Mesendoderm (in vitro differentiated cells): Measurements from ENCODE around the gene ADAM12.

Experiments used
- DNase-seq: peaks from one replicate; pipeline ENCODE4 v3.0.0; 2013
- H2AK5ac ChIP-seq: 2 replicates; pipeline ENCODE4 v1.6.1; 2013; ENCODE audit warnings: low read length, inconsistent platforms
- H2BK120ac ChIP-seq: 2 replicates; pipeline ENCODE4 v1.6.1; 2013; ENCODE audit warnings: low read depth, mild to moderate bottlenecking, low read length, moderate library complexity, mixed read lengths
- H2BK15ac ChIP-seq: replicated peaks from 2 replicates; pipeline ENCODE4 v1.6.1; 2013; ENCODE audit warnings: low read depth, mild to moderate bottlenecking, moderate library complexity
- H2BK5ac ChIP-seq: 2 replicates; pipeline ENCODE4 v1.6.1; 2013; ENCODE audit warnings: low read length, inconsistent platforms
- H3K18ac ChIP-seq: 2 replicates; pipeline ENCODE4 v1.6.1; 2013; ENCODE audit warnings: mild to moderate bottlenecking, low read length, mixed read lengths
- H3K23ac ChIP-seq: one replicate; pipeline ENCODE4 v1.6.1; 2013; ENCODE audit warnings: low read length
- H3K27ac ChIP-seq: 2 replicates; pipeline ENCODE4 v1.5.1; 2013; ENCODE audit warnings: low read depth, mild to moderate bottlenecking, inconsistent platforms, low read length, moderate library complexity
- H3K27me3 ChIP-seq: 2 replicates; pipeline ENCODE4 v1.6.1; 2013; ENCODE audit warnings: low read length, control low read depth, mild to moderate bottlenecking, inconsistent platforms; ENCODE audit not compliant: insufficient read depth, poor library complexity
- H3K36me3 ChIP-seq: 2 replicates; pipeline ENCODE4 v1.6.1; 2013; ENCODE audit warnings: low read length, inconsistent platforms; ENCODE audit not compliant: control insufficient read depth, insufficient read depth
- H3K4ac ChIP-seq: one replicate; pipeline ENCODE4 v1.6.1; 2013; ENCODE audit warnings: low read depth, mild to moderate bottlenecking, low read length, moderate library complexity
- H3K4me1 ChIP-seq: 2 replicates; pipeline ENCODE4 v1.6.1; 2013; ENCODE audit warnings: low read depth, low read length, inconsistent platforms; ENCODE audit not compliant: control insufficient read depth
- H3K4me2 ChIP-seq: 2 replicates; pipeline ENCODE4 v1.6.1; 2013; ENCODE audit warnings: low read length
- H3K4me3 ChIP-seq: 2 replicates; pipeline ENCODE4 v1.5.1; 2013; ENCODE audit warnings: mild to moderate bottlenecking, low read length
- H3K56ac ChIP-seq: one replicate; pipeline ENCODE4 v1.6.1; 2013; ENCODE audit warnings: low read length
- H3K79me1 ChIP-seq: 2 replicates; pipeline ENCODE4 v1.6.1; 2013; ENCODE audit warnings: low read length, inconsistent platforms
- H3K79me2 ChIP-seq: 2 replicates; pipeline ENCODE4 v1.6.1; 2013; ENCODE audit warnings: mild to moderate bottlenecking, low read length; ENCODE audit not compliant: control insufficient read depth, insufficient read depth
- H3K9ac ChIP-seq: 2 replicates; pipeline ENCODE4 v1.6.1; 2013; ENCODE audit warnings: low read length, inconsistent platforms
- H4K5ac ChIP-seq: one replicate; pipeline ENCODE4 v1.6.1; 2013; ENCODE audit warnings: low read length
- H4K8ac ChIP-seq: one replicate; pipeline ENCODE4 v1.6.1; 2013; ENCODE audit warnings: low read depth, mild to moderate bottlenecking, control low read depth, low read length, moderate library complexity
- WGBS: extraction: QIAGEN DNeasy Blood & Tissue Kit; methylation state at CpG from one replicate; pipeline ENCODE4 v1.1.7; 2013; ENCODE audit warnings: low lambda C conversion rate, missing lambda C conversion rate; ENCODE audit not compliant: insufficient coverage; ENCODE audit errors: extremely low coverage; 5-methylcytosine and 5-hydroxymethylcytosine counted together

ADAM12 gene

DNA sequence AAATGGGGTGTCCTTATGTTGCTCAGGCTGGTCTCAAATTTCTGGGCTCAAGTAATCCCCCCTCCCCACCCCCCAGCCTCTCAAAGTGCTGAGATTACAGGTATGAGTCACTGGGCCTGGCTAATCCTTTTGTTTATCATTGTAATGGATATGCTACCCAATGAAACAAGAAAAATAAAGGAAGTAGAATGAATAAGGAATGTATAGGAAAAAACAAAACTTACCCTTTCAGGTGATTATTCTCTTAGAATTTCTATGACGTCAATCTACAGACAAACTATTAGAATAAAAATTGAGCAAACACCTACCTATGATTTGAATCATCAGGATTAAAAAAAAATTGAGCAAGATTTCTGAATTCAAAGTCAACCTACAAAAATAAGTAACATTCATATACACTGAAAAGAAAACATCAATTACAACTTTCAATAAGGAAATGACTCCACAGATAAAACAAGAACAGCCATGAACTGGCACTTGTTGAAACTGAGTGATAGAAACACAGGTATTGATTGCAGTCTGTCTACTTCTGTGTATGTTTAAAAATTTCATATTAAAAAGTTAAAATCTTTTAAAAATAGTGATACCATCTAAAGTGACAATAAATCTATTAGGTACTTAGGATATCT is 12.2 kb downstream of the ADAM12 start:
- H3K27ac ChIP-seq, result no peak overlapping the region
- no CpG with 5 or more reads among the region's 1 CpG for WGBS
- H3K56ac ChIP-seq, result no peak overlapping the region

DNA sequence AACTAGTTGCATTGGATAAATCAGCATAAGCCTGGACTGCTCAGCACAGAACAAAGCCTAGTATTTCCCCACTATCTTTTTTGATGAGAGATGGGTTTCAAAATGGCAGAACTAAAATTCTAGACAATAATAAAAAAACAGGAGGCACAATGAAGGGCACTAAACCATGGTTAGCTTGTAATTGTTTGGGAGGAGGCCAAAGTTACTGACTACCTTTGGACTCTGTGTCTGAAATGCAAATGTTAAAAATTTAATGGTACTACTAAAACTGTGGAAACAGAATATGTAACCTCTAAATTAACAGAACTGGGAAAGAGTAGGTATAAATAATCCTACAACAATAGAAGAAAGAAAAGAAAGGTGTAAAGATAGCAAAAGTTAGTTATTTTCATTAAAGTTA is 13.0 kb downstream of the ADAM12 start:
- H2AK5ac ChIP-seq, result no peak overlapping the region
- H3K4me1 ChIP-seq, result no peaks in the 10 kb centered on the region
- no peak overlapping the region for H3K27ac ChIP-seq
- no peak overlapping the region for H4K5ac ChIP-seq
- H3K4me3 ChIP-seq, result no peak overlapping the region
- no peak overlapping the region for H3K4ac ChIP-seq
- no peaks in the 10 kb centered on the region for H3K27me3 ChIP-seq
- no peak overlapping the region for H3K23ac ChIP-seq
- H3K36me3 ChIP-seq, result no peaks in the 10 kb centered on the region
- no peak overlapping the region for H2BK15ac ChIP-seq
- no peak overlapping the region for H3K56ac ChIP-seq
- H3K79me1 ChIP-seq, result no peaks in the 10 kb centered on the region
- DNase-seq, result no peak
- H2BK5ac ChIP-seq, result no peak overlapping the region
- H4K8ac ChIP-seq, result no peak overlapping the region
- no peak overlapping the region for H3K4me2 ChIP-seq
- no peak overlapping the region for H2BK120ac ChIP-seq
- no peak overlapping the region for H3K18ac ChIP-seq
- no peak overlapping the region for H3K9ac ChIP-seq
- H3K79me2 ChIP-seq, result no peaks in the 10 kb centered on the region

More for the DNA sequence above, 12.2 kb downstream of the ADAM12 start:
- H4K5ac ChIP-seq, result no peak overlapping the region
- H3K18ac ChIP-seq, result no peak overlapping the region
- H3K79me1 ChIP-seq, result no peaks in the 10 kb centered on the region
- no peak for DNase-seq
- H2BK120ac ChIP-seq, result no peak overlapping the region
- H3K4me3 ChIP-seq, result no peak overlapping the region
- H3K9ac ChIP-seq, result no peak overlapping the region
- H3K4me1 ChIP-seq, result no peaks in the 10 kb centered on the region
- no peaks in the 10 kb centered on the region for H3K27me3 ChIP-seq
- H2AK5ac ChIP-seq, result no peak overlapping the region
- H2BK5ac ChIP-seq, result no peak overlapping the region
- no peaks in the 10 kb centered on the region for H3K36me3 ChIP-seq
- no peak overlapping the region for H3K4ac ChIP-seq
- H3K4me2 ChIP-seq, result no peak overlapping the region
- no peak overlapping the region for H4K8ac ChIP-seq
- no peaks in the 10 kb centered on the region for H3K79me2 ChIP-seq
- H2BK15ac ChIP-seq, result no peak overlapping the region
- H3K23ac ChIP-seq, result no peak overlapping the region

DNA sequence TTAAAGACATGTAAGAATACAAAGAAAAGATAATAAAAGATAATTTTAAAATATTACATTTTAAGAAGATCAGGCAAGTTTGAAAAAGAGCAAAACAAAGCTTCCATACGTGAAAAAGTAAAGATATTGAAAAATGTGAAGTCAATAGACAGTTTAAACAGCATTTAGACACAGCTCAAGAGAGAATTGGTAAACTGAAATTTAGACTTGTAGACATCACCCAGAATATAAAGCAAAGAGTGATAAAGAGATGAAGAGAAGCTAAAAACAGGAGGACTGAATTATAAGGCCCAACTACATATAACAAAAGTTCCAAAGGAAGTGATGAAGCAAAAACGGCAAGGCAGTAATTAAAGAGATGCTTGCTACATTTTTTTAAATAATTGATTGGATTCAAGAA is 13.8 kb downstream of the ADAM12 start:
- Histone ChIP-seq H3K18ac (no peak overlapping the region), H3K9ac (no peak overlapping the region), H2AK5ac (no peak overlapping the region), H3K4me2 (no peak overlapping the region), H3K79me1 (no peaks in the 10 kb centered on the region), H4K8ac (no peak overlapping the region), H2BK5ac (no peak overlapping the region), H3K27ac (no peak overlapping the region), H3K4me1 (no peaks in the 10 kb centered on the region), H4K5ac (no peak overlapping the region), H3K79me2 (no peaks in the 10 kb centered on the region), H3K4ac (no peak overlapping the region), H2BK15ac (no peak overlapping the region), H3K36me3 (no peaks in the 10 kb centered on the region), H2BK120ac (no peak overlapping the region), H3K23ac (no peak overlapping the region), H3K27me3 (no peaks in the 10 kb centered on the region), H3K56ac (no peak overlapping the region), H3K4me3 (no peak overlapping the region)
- no CpG with 5 or more reads among the region's 2 CpGs for WGBS
- no peak for DNase-seq

DNA sequence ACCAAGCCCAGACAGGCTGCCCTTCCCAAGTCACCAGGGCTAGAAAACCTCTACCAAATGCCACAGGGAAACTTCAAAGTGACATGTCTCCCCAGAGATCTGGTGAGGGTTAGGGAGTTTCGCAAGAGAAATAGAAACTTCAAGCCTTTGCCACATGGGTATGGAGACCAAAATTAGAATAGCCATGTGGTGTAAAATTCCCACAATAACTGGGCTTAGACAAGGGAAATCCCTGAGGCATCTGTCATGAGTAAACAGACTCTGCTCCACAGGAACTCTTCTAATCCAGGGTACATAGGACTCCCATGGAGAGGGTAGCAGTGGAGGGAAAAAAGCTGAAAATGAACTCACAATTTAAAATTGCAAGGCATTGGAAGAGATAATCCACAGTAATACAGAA is 14.3 kb downstream of the ADAM12 start:
- no peak for DNase-seq
- no peaks in the 10 kb centered on the region for H3K27me3 ChIP-seq
- no peak overlapping the region for H3K4ac ChIP-seq
- H2AK5ac ChIP-seq, result no peak overlapping the region
- H2BK120ac ChIP-seq, result no peak overlapping the region
- H3K18ac ChIP-seq, result no peak overlapping the region
- no peak overlapping the region for H3K23ac ChIP-seq
- no peak overlapping the region for H2BK5ac ChIP-seq
- H4K8ac ChIP-seq, result no peak overlapping the region
- no peaks in the 10 kb centered on the region for H3K36me3 ChIP-seq
- H3K9ac ChIP-seq, result no peak overlapping the region
- H3K27ac ChIP-seq, result no peak overlapping the region
- no CpG with 5 or more reads among the region's 1 CpG for WGBS
- H3K79me1 ChIP-seq, result no peaks in the 10 kb centered on the region
- H4K5ac ChIP-seq, result no peak overlapping the region
- H3K79me2 ChIP-seq, result no peaks in the 10 kb centered on the region
- H2BK15ac ChIP-seq, result no peak overlapping the region
- no peak overlapping the region for H3K4me3 ChIP-seq
- H3K4me2 ChIP-seq, result no peak overlapping the region
- H3K4me1 ChIP-seq, result no peaks in the 10 kb centered on the region
- no peak overlapping the region for H3K56ac ChIP-seq

DNA sequence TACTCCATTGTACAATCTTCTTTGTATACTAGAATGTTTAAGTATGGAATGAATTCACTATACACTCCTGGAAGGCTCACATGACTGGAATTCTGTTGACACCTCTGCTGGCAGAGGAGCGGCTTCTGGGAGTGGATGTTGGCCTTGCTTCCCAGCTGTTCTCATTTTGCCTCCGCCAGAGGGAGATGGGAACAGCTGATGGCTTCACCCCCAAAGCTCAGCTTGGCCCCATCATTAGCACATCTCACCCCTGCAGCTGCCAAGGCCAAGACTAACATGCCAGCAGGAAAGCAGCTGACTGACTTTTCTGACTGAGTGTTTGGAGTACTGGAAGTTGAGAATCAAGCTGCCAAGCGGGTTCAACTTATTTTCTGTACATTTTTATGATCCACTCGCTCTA is 15.1 kb downstream of the ADAM12 start:
- no peak overlapping the region for H4K5ac ChIP-seq
- DNase-seq, result no peak
- WGBS, result no CpG with 5 or more reads among the region's 4 CpGs
- no peak overlapping the region for H2BK120ac ChIP-seq
- no peak overlapping the region for H2BK15ac ChIP-seq
- H3K56ac ChIP-seq, result no peak overlapping the region
- no peaks in the 10 kb centered on the region for H3K36me3 ChIP-seq
- H3K79me2 ChIP-seq, result no peaks in the 10 kb centered on the region
- H2BK5ac ChIP-seq, result no peak overlapping the region
- H3K27me3 ChIP-seq, result no peaks in the 10 kb centered on the region
- H3K18ac ChIP-seq, result no peak overlapping the region
- no peaks in the 10 kb centered on the region for H3K79me1 ChIP-seq
- no peak overlapping the region for H3K9ac ChIP-seq
- H3K4me2 ChIP-seq, result no peak overlapping the region
- no peak overlapping the region for H3K27ac ChIP-seq
- H3K23ac ChIP-seq, result no peak overlapping the region
- no peak overlapping the region for H4K8ac ChIP-seq
- no peaks in the 10 kb centered on the region for H3K4me1 ChIP-seq
- no peak overlapping the region for H2AK5ac ChIP-seq
- H3K4me3 ChIP-seq, result no peak overlapping the region
- H3K4ac ChIP-seq, result no peak overlapping the region

DNA sequence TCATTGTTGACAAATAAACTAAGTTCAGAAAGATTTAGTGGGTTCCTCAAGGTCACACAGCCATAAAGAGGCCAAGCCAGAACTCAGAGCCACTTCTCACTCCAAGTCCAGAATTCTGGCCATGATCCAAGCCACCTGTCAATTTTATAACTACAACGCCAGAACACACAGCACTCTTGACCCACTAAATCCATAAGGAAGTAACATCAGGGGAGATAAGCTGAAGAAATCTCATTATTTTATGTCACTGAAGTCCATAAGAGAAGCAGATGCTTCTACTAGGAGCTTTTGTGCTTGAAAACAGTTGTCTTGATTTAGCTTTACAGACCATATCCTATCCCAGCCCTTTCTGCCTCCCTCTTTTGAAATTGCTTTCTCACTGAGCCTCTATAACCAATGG is 15.9 kb downstream of the ADAM12 start:
- H4K5ac ChIP-seq, result no peak overlapping the region
- no peak overlapping the region for H3K23ac ChIP-seq

More for the DNA sequence above, 15.9 kb downstream of the ADAM12 start:
- Histone ChIP-seq H3K79me2 (no peaks in the 10 kb centered on the region), H3K4me2 (no peak overlapping the region), H2BK15ac (no peak overlapping the region), H3K36me3 (no peaks in the 10 kb centered on the region), H3K4ac (no peak overlapping the region), H3K27ac (no peak overlapping the region), H4K8ac (no peak overlapping the region), H2BK120ac (no peak overlapping the region), H3K4me3 (no peak overlapping the region), H2BK5ac (no peak overlapping the region), H2AK5ac (no peak overlapping the region), H3K79me1 (no peaks in the 10 kb centered on the region), H3K56ac (no peak overlapping the region), H3K4me1 (no peaks in the 10 kb centered on the region), H3K27me3 (no peaks in the 10 kb centered on the region), H3K9ac (no peak overlapping the region), H3K18ac (no peak overlapping the region)
- WGBS, result no CpG with 5 or more reads among the region's 1 CpG
- no peak for DNase-seq
